GM18870 (cell line): ENCODE measurements around the gene SEMA5B.

Experiments
- ATAC-seq: cut with Tn5 transposase; IDR thresholded peaks from one replicate; pipeline ENCODE4 v1.9.1; 2021; ENCODE audit warnings: moderate library complexity; ENCODE audit not compliant: unreplicated experiment

SEMA5B gene

GRCh38 chr3:123028233-123028828, 768 bp upstream of the SEMA5B start:
- no peak for ATAC-seq

- no peak for ATAC-seq
These were observed 835 bp downstream of the SEMA5B start for GRCh38 chr3:123026565-123027291.

- no peak for ATAC-seq
These were observed 1.7 kb downstream of the SEMA5B start for GRCh38 chr3:123025642-123026521.

GRCh38 chr3:123024056-123024455, 3.5 kb downstream of the SEMA5B start:
- no peak for ATAC-seq

GRCh38 chr3:123021996-123022510, 5.5 kb downstream of the SEMA5B start:
- no peak for ATAC-seq

GRCh38 chr3:123021388-123021787, 6.2 kb downstream of the SEMA5B start:
- ATAC-seq = no peak

- ATAC-seq = no peak
These were observed 6.9 kb downstream of the SEMA5B start for GRCh38 chr3:123020709-123021108.

GRCh38 chr3:123019591-123019990, 8.0 kb downstream of the SEMA5B start:
- no peak for ATAC-seq

GRCh38 chr3:123019161-123019560, 8.4 kb downstream of the SEMA5B start:
- no peak for ATAC-seq

GRCh38 chr3:123018683-123019082, 8.9 kb downstream of the SEMA5B start:
- no peak for ATAC-seq

- ATAC-seq = no peak
These were observed 12.0 kb downstream of the SEMA5B start for GRCh38 chr3:123015596-123015995.

GRCh38 chr3:123013876-123014275, 13.7 kb downstream of the SEMA5B start:
- no peak for ATAC-seq

- no peak for ATAC-seq
These were observed 14.9 kb downstream of the SEMA5B start for GRCh38 chr3:123012652-123013051.

GRCh38 chr3:123011447-123011846, 16.1 kb downstream of the SEMA5B start:
- no peak for ATAC-seq

- ATAC-seq = no peak
These were observed 18.7 kb downstream of the SEMA5B start for GRCh38 chr3:123008840-123009239.

GRCh38 chr3:123006609-123007008, 21.0 kb downstream of the SEMA5B start:
- no peak for ATAC-seq

- ATAC-seq = no peak
These were observed 22.3 kb downstream of the SEMA5B start for GRCh38 chr3:123005291-123005690.

- ATAC-seq = no peak
These were observed 23.2 kb downstream of the SEMA5B start for GRCh38 chr3:123004201-123004918.

- no peak for ATAC-seq
These were observed 24.6 kb downstream of the SEMA5B start for GRCh38 chr3:123002749-123003497.

GRCh38 chr3:123002100-123002748, 25.3 kb downstream of the SEMA5B start:
- no peak for ATAC-seq
